GM12878 (cell line): Measurements from ENCODE around the gene RAB40B. TPM values are rescaled to one million over a fixed set of nuclear protein-coding genes. Genes with fewer than 3 reads are reported as not detected.

Experiments used
- ATAC-seq: fragments of 200-7000 bp; cut with Tn5 transposase; 3 replicates; pipeline ENCODE4 v1.9.1; 2020; ENCODE audit warnings: mild to moderate bottlenecking, moderate library complexity
- BruUV-seq: library from RNA; stranded (reverse); fragments of 400-500 nt; replicated peaks from 2 replicates; lab custom pipeline; 2021; lab: Mats Ljungman, UMichigan
- CTCF ChIA-PET: fragments of 300-600 bp; sonication (Branson Sonifier 250); formaldehyde crosslinking; extraction: SDS; loops from one replicate; lab custom pipeline; 2021; ENCODE audit warnings: inconsistent platforms; lab: Yijun Ruan, JAX
- POLR2A ChIA-PET: fragments of 350-600 bp; formaldehyde crosslinking; extraction: SDS; loops from one replicate; lab custom pipeline; 2021; ENCODE audit warnings: inconsistent platforms; lab: Charles Lee
- RAD21 ChIA-PET: fragments of 300-600 bp; sonication (Branson Sonifier 250); formaldehyde crosslinking; loops from one replicate; lab custom pipeline; 2023; ENCODE audit warnings: antibody characterized with exemption; ENCODE audit not compliant: unreplicated experiment; lab: Charles Lee
- SMC1A ChIA-PET: fragments of 300-600 bp; sonication (Branson Sonifier 250); formaldehyde crosslinking; loops from one replicate; lab custom pipeline; 2023; ENCODE audit not compliant: unreplicated experiment, uncharacterized antibody; lab: Charles Lee
- DNase-seq: peaks from one replicate; pipeline ENCODE4 v3.0.0-alpha.2; 2011; ENCODE audit warnings: low read depth, low spot score
- FAIRE-seq: peaks from 3 replicates; lab custom pipeline; 2011; peaks lifted over from hg19 to GRCh38; lab: Jason Lieb, UNC
- H2AFZ ChIP-seq: 2 replicates; pipeline ENCODE4 v1.6.0; 2011; ENCODE audit warnings: low read depth, low read length, control low read depth; ENCODE audit not compliant: control insufficient read depth
- H3K27ac ChIP-seq: 2 replicates; pipeline ENCODE4 v1.5.1; 2011; ENCODE audit warnings: control low read depth; ENCODE audit not compliant: control insufficient read depth, insufficient read depth
- H3K27me3 ChIP-seq, 2 experiments: replicated peaks in 1 of 2; 2 replicates each; pipeline versions ENCODE4 v1.6.0 to v1.6.1; 2011; ENCODE audit warnings: low read length in 1 of 2; ENCODE audit not compliant: control insufficient read depth in 2 of 2, insufficient read depth in 2 of 2
- H3K36me3 ChIP-seq, 2 experiments: 2 replicates each; pipeline ENCODE4 v1.5.1; 2011; ENCODE audit warnings: low read length in 1 of 2; ENCODE audit not compliant: control insufficient read depth in 2 of 2, insufficient read depth in 2 of 2
- H3K4me1 ChIP-seq: 2 replicates; pipeline ENCODE4 v1.6.1; 2011; ENCODE audit warnings: mild to moderate bottlenecking, low read length, moderate library complexity, mixed read lengths; ENCODE audit not compliant: control insufficient read depth, insufficient read depth
- H3K4me2 ChIP-seq: 2 replicates; pipeline ENCODE4 v1.6.0; 2011; ENCODE audit warnings: control low read depth; ENCODE audit not compliant: control insufficient read depth, insufficient read depth
- H3K4me3 ChIP-seq: fragments of 200-600 bp; sonication (generic); 2 replicates; pipeline ENCODE4 v1.5.1; 2016
- H3K79me2 ChIP-seq: 2 replicates; pipeline ENCODE4 v1.6.0; 2011; ENCODE audit warnings: low read length; ENCODE audit not compliant: control insufficient read depth, insufficient read depth
- H3K9ac ChIP-seq: 2 replicates; pipeline ENCODE4 v1.8.0; 2011; ENCODE audit warnings: low read length, control low read depth, mixed read lengths; ENCODE audit not compliant: control insufficient read depth, insufficient read depth
- H3K9me3 ChIP-seq: replicated peaks from 3 replicates; pipeline ENCODE4 v1.5.1; 2011; ENCODE audit warnings: mild to moderate bottlenecking, low read length; ENCODE audit not compliant: control insufficient read depth, insufficient read depth
- H4K20me1 ChIP-seq: 2 replicates; pipeline ENCODE4 v1.6.0; 2011; ENCODE audit not compliant: control insufficient read depth, insufficient read depth
- ATF2 ChIP-seq: IDR thresholded peaks from 2 replicates; pipeline ENCODE4 v1.6.1; 2012; ENCODE audit warnings: low read length, inconsistent platforms
- BCL11A ChIP-seq: IDR thresholded peaks from 2 replicates; pipeline ENCODE4 v1.6.1; 2011; ENCODE audit warnings: low read depth, low read length
- CBX5 ChIP-seq: sonication (generic); IDR thresholded peaks from 2 replicates; pipeline ENCODE4 v1.6.1; 2016; ENCODE audit warnings: low read depth, moderate library complexity, mild to moderate bottlenecking, inconsistent platforms
- CUX1 ChIP-seq: IDR thresholded peaks from 2 replicates; pipeline ENCODE4 v1.6.1; 2012; ENCODE audit warnings: improper control_type of control experiment, low read depth, low read length; ENCODE audit not compliant: insufficient replicate concordance
- EP300 ChIP-seq, 2 experiments: fragments of 150-350 bp in 1 of 2; IDR thresholded peaks; 2 replicates each; pipeline ENCODE4 v1.6.1; 2011 to 2012; ENCODE audit warnings: low read depth in 2 of 2, low read length in 2 of 2, borderline replicate concordance in 1 of 2, improper control_type of control experiment in 1 of 2, inconsistent platforms in 1 of 2; ENCODE audit not compliant: control insufficient read depth in 1 of 2
- FOXK2 ChIP-seq: fragments of 450-650 bp; IDR thresholded peaks from 2 replicates; pipeline ENCODE4 v1.6.1; 2017; ENCODE audit warnings: mild to moderate bottlenecking, moderate library complexity
- HDAC2 ChIP-seq: fragments of 200-600 bp; sonication (generic); IDR thresholded peaks from 2 replicates; pipeline ENCODE4 v1.6.1; 2017
- IRF5 ChIP-seq: fragments of 450-650 bp; IDR thresholded peaks from 2 replicates; pipeline ENCODE4 v1.6.1; 2017; ENCODE audit warnings: borderline replicate concordance
- MTA2 ChIP-seq: fragments of 450-650 bp; IDR thresholded peaks from 2 replicates; pipeline ENCODE4 v1.6.1; 2016; ENCODE audit warnings: low read depth, mild to moderate bottlenecking, moderate library complexity
- PML ChIP-seq: IDR thresholded peaks from 2 replicates; pipeline ENCODE4 v1.6.1; 2012; ENCODE audit warnings: low read length, inconsistent platforms
- RAD21 ChIP-seq: IDR thresholded peaks from 2 replicates; pipeline ENCODE4 v1.6.1; 2011; ENCODE audit warnings: mild to moderate bottlenecking, low read depth, low read length, moderate library complexity; ENCODE audit not compliant: insufficient read depth
- SIN3A ChIP-seq: IDR thresholded peaks from 2 replicates; pipeline ENCODE4 v1.6.1; 2012; ENCODE audit warnings: low read depth, low read length, improper control_type of control experiment
- SMAD5 ChIP-seq: IDR thresholded peaks from 2 replicates; pipeline ENCODE4 v1.6.1; 2016; ENCODE audit warnings: antibody characterized with exemption, low read depth
- SMC3 ChIP-seq: IDR thresholded peaks from 2 replicates; pipeline ENCODE4 v1.6.1; 2011; ENCODE audit warnings: low read length, improper control_type of control experiment, borderline replicate concordance
- ZZZ3 ChIP-seq: IDR thresholded peaks from 2 replicates; pipeline ENCODE4 v1.6.1; 2011; ENCODE audit warnings: low read depth; ENCODE audit not compliant: control insufficient read depth, insufficient read length
- WGBS: methylation state at CpG from one replicate; pipeline ENCODE4 v1.1.6; 2016; ENCODE audit warnings: low lambda C conversion rate; ENCODE audit not compliant: insufficient replicate concordance, insufficient coverage; ENCODE audit errors: missing lambda C conversion rate; 5-methylcytosine and 5-hydroxymethylcytosine counted together
- in situ Hi-C: fragments of 300-500 bp; cut with MboI; formaldehyde crosslinking; loops from 9 replicates; pipeline ENCODE4 v1.14.3; 2018; ENCODE audit warnings: mixed read lengths
- intact Hi-C: fragments of 100-400 bp; cut with micrococcal nuclease; formaldehyde crosslinking; loops from one replicate; pipeline ENCODE4 v1.14.2; 2022; ENCODE audit not compliant: unreplicated experiment
- polyA plus RNA-seq, 11 experiments: library from polyadenylated mRNA; depleted of rRNA in 4 of 11; unstranded in 6 of 11; stranded (reverse) in 5 of 11; fragments of >200 nt; fragmentation: Nextera tagmentation in 4 of 11; fragmentation: Illumina TruSeq in 1 of 11; extraction: Ambion mirVana in 4 of 11; extraction: Trizol in 1 of 11; gene quantifications; 1 replicate in 1 of 11; 2 replicates in 10 of 11; pipeline versions ENCODE4 v1.2.1 to v1.2.3, GENCODE V29; 2011 to 2016; ENCODE audit warnings: inconsistent platforms in 2 of 11, missing spikeins in 2 of 11, low read depth in 1 of 11
- total RNA-seq, 4 experiments: library from RNA; depleted of rRNA in 3 of 4; stranded (reverse); fragments of >200 nt in 3 of 4; fragmentation: Illumina TruSeq in 1 of 4; extraction: Trizol in 1 of 4; gene quantifications; 2 replicates each; pipeline versions ENCODE4 v1.2.1 to v1.2.3, GENCODE V29; 2013 to 2021
- TF ChIP-seq, protein P1 (sequence below): fragments of 450-650 bp; IDR thresholded peaks from 2 replicates; pipeline ENCODE4 v1.6.1; 2017; ENCODE audit warnings: antibody characterized with exemption, mild to moderate bottlenecking, moderate library complexity

Gene RAB40B
- total and polyA plus RNA-seq, 10 of the 15 experiments (the other 5 are each of a cell fraction or from before 2014, with no cell fraction given) = 0.06 to 2.8 (median 1.4) TPM

- no peak overlapping the region for H2AFZ ChIP-seq
- SMC1A ChIA-PET = no interaction called here
- DNase-seq = no peak
- TF ChIP-seq RAD21 (no peak), FOXK2 (no peak), ZZZ3 (no peak), PML (no peak), MTA2 (no peak), BCL11A (no peak), HDAC2 (no peak), SMC3 (no peak), EP300 (IDR thresholded peaks at IDR 0.05; ENCODE audit: borderline replicate concordance in 1 of 2, control insufficient read depth in 1 of 2, low read depth in 2 of 2, low read length in 2 of 2) (no peak), ATF2 (no peak), CBX5 (no peak), CUX1 (no peak), SMAD5 (no peak), SIN3A (no peak), IRF5 (no peak)
- TF ChIP-seq, protein P1, sequence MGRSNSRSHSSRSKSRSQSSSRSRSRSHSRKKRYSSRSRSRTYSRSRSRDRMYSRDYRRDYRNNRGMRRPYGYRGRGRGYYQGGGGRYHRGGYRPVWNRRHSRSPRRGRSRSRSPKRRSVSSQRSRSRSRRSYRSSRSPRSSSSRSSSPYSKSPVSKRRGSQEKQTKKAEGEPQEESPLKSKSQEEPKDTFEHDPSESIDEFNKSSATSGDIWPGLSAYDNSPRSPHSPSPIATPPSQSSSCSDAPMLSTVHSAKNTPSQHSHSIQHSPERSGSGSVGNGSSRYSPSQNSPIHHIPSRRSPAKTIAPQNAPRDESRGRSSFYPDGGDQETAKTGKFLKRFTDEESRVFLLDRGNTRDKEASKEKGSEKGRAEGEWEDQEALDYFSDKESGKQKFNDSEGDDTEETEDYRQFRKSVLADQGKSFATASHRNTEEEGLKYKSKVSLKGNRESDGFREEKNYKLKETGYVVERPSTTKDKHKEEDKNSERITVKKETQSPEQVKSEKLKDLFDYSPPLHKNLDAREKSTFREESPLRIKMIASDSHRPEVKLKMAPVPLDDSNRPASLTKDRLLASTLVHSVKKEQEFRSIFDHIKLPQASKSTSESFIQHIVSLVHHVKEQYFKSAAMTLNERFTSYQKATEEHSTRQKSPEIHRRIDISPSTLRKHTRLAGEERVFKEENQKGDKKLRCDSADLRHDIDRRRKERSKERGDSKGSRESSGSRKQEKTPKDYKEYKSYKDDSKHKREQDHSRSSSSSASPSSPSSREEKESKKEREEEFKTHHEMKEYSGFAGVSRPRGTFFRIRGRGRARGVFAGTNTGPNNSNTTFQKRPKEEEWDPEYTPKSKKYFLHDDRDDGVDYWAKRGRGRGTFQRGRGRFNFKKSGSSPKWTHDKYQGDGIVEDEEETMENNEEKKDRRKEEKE = no peak
These were observed 34.3 kb downstream of the RAB40B start for GRCh38 chr17:82664276-82664575.

More at GRCh38 chr17:82664276-82664575, 34.3 kb downstream of the RAB40B start:
- H3K9ac ChIP-seq = no peak overlapping the region
- FAIRE-seq (no peak), ATAC-seq (no peak)
- in situ Hi-C loops (no loop called here), intact Hi-C loops (no loop called here)
- POLR2A ChIA-PET = no interaction called here
- RAD21 ChIA-PET = no interaction called here
- H4K20me1 ChIP-seq = no peaks in the 10 kb centered on the region
- CTCF ChIA-PET = no interaction called here
- BruUV-seq = no TSS peak
- H3K4me2 ChIP-seq = no peak overlapping the region
- H3K4me1 ChIP-seq = no peaks in the 10 kb centered on the region
- no peaks in the 10 kb centered on the region for H3K36me3 ChIP-seq
- WGBS = 58% methylated on average over 16 of the region's 17 CpGs
- H3K9me3 ChIP-seq = no peaks in the 10 kb centered on the region
- no peak overlapping the region for H3K4me3 ChIP-seq
- no peaks in the 10 kb centered on the region for H3K27me3 ChIP-seq
- no peak overlapping the region for H3K27ac ChIP-seq
- H3K79me2 ChIP-seq = no peaks in the 10 kb centered on the region
